Vagina (tissue), 2 donors: ENCODE results near the gene GNAT2.

Experiments
- POLR2AphosphoS5 ChIP-seq, 2 donors: sonication (generic); formaldehyde crosslinking; IDR thresholded peaks; one replicate each; pipeline ENCODE4 v1.9.0; 2017; ENCODE audit warnings: antibody characterized with exemption in 2 of 2, mild to moderate bottlenecking in 2 of 2, low read depth in 1 of 2; ENCODE audit not compliant: insufficient read depth in 1 of 2
- TF ChIP-seq, protein P1 (sequence below), 3 experiments: fragments of 450-650 bp in 2 of 3; fragments of 200-600 bp in 1 of 3; sonication (generic) in 1 of 3; IDR thresholded peaks; one replicate each; pipeline ENCODE4 v1.5.1; 2017 to 2019; ENCODE audit warnings: antibody characterized with exemption in 3 of 3, mild to moderate bottlenecking in 2 of 3, moderate library complexity in 2 of 3

DNA sequence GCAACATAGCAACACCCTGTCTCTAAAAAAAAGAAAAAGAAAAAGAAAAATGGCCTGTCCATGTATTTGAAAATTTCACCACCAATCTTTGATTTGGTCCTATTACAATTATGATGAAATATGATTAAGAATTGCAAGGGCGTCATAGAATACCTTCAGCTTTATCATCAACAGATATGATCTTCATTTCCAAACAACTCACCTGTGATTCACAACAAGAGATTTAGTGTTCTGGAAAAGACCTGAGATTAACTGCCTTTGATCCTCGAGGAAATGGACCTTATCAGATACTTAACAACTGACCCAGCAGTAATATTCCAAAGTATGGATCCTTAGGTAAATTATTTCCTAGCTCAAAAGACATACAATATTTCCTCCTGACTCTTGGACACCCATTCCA is 33.0 kb upstream of the GNAT2 start:
- TF ChIP-seq, protein P1, sequence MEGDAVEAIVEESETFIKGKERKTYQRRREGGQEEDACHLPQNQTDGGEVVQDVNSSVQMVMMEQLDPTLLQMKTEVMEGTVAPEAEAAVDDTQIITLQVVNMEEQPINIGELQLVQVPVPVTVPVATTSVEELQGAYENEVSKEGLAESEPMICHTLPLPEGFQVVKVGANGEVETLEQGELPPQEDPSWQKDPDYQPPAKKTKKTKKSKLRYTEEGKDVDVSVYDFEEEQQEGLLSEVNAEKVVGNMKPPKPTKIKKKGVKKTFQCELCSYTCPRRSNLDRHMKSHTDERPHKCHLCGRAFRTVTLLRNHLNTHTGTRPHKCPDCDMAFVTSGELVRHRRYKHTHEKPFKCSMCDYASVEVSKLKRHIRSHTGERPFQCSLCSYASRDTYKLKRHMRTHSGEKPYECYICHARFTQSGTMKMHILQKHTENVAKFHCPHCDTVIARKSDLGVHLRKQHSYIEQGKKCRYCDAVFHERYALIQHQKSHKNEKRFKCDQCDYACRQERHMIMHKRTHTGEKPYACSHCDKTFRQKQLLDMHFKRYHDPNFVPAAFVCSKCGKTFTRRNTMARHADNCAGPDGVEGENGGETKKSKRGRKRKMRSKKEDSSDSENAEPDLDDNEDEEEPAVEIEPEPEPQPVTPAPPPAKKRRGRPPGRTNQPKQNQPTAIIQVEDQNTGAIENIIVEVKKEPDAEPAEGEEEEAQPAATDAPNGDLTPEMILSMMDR (IDR thresholded peaks at IDR 0.05) = no peak
- no peak for TF ChIP-seq POLR2AphosphoS5 (IDR thresholded peaks at IDR 0.05; ENCODE audit: insufficient read depth in 1 of 2, low read depth in 1 of 2)
